ENCODE results near the gene NEK4. TPM values are rescaled to one million over a fixed set of nuclear protein-coding genes. Genes with fewer than 3 reads are reported as not detected.

The NEK4 gene
- total and polyA plus RNA-seq, 2 of the 13 experiments (the other 11 are each of a cell fraction or from before 2014, with no cell fraction given): 16.5 to 38.0 TPM

GRCh38 chr3:52704611-52705437 is 65.9 kb downstream of the NEK4 start (continued):
- no peak for TF ChIP-seq GRHL1 (CRISPR knock-in tag; conservative IDR thresholded peaks at IDR 0.05)
- no peak for TF ChIP-seq JDP2 (CRISPR knock-in tag; IDR thresholded peaks at IDR 0.05; ENCODE audit: borderline replicate concordance)
- TF ChIP-seq ZXDC (CRISPR knock-in tag; IDR thresholded peaks at IDR 0.05): no peak
- TF ChIP-seq CREB1 (IDR thresholded peaks at IDR 0.05): 0 out of 2 replicates have a peak, but pooled peaks have one; percentile 14
- TF ChIP-seq CREB1 (CRISPR knock-in tag; IDR thresholded peaks at IDR 0.05): peak; percentile 40; the same call in 1 of the 2 replicates
- TF ChIP-seq ZNF687 (CRISPR knock-in tag; IDR thresholded peaks at IDR 0.05): peak; percentile 2; the same call in 1 of the 2 replicates
- TF ChIP-seq TCF12 (IDR thresholded peaks at IDR 0.05): no peak
- peak; percentile 53; the same call in 1 of the 2 replicates for TF ChIP-seq TCF12 (CRISPR knock-in tag; IDR thresholded peaks at IDR 0.05)
- no peak for TF ChIP-seq EZH2 (conservative IDR thresholded peaks at IDR 0.05; ENCODE audit: low read depth, low read length)
- 0 out of 2 replicates have a peak, but pooled peaks have one; percentile 39 for TF ChIP-seq ZNF547 (CRISPR knock-in tag; IDR thresholded peaks at IDR 0.05)
- no peak for TF ChIP-seq PAWR (CRISPR knock-in tag; IDR thresholded peaks at IDR 0.05; ENCODE audit: borderline replicate concordance)
- TF ChIP-seq ZNF276 (CRISPR knock-in tag; IDR thresholded peaks at IDR 0.05; ENCODE audit: low read depth): 0 out of 2 replicates have a peak, but pooled peaks have one; percentile 35
- TF ChIP-seq ZNF232 (CRISPR knock-in tag; IDR thresholded peaks at IDR 0.05; ENCODE audit: borderline replicate concordance): peak; percentile 68; the same call in 1 of the 2 replicates
- 0 out of 2 replicates have a peak, but pooled peaks have one; percentile 49 for TF ChIP-seq RFX5 (IDR thresholded peaks at IDR 0.05; ENCODE audit: low read depth, low read length)
- TF ChIP-seq ARNT (IDR thresholded peaks at IDR 0.05): no peak
- TF ChIP-seq TCF7 (IDR thresholded peaks at IDR 0.05; ENCODE audit: low read depth): peak; percentile 97
- TF ChIP-seq KLF9 (CRISPR knock-in tag; IDR thresholded peaks at IDR 0.05; ENCODE audit: low read depth): 0 out of 2 replicates have a peak, but pooled peaks have one; percentile 33
- TF ChIP-seq ZNF430 (CRISPR knock-in tag; IDR thresholded peaks at IDR 0.05): peak; percentile 70

Data from HepG2 (cell line).